HEK293 (cell line): ENCODE data around the gene TRIP10.

ENCODE experiments used
- CTCF ChIA-PET: fragments of 350-600 bp; formaldehyde crosslinking; extraction: SDS; loops from one replicate; lab custom pipeline; 2021; ENCODE audit warnings: antibody characterized with exemption; lab: Yijun Ruan, JAX
- POLR2A ChIA-PET: fragments of 300-600 bp; formaldehyde crosslinking; extraction: SDS; loops from one replicate; lab custom pipeline; 2020; ENCODE audit warnings: antibody characterized with exemption, inconsistent platforms; lab: Yijun Ruan, JAX
- H3K27ac ChIP-seq: fragments of 200-500 bp; sonication (Bioruptor generic); 2 replicates; pipeline ENCODE4 v1.5.1; 2014; ENCODE audit warnings: low read depth, low read length, control low read depth, inconsistent platforms; ENCODE audit errors: extremely low read depth
- H3K36me3 ChIP-seq, 2 experiments: fragments of 200-500 bp in 1 of 2; sonication (Bioruptor generic) in 1 of 2; 1 replicate in 1 of 2; 2 replicates in 1 of 2; pipeline ENCODE4 v1.5.1; 2014 to 2017; ENCODE audit warnings: inconsistent platforms in 2 of 2, low read length in 2 of 2; ENCODE audit not compliant: control insufficient read depth in 2 of 2, insufficient read depth in 1 of 2
- H3K4me1 ChIP-seq: fragments of 200-500 bp; sonication (Bioruptor generic); 2 replicates; pipeline ENCODE4 v1.5.1; 2014; ENCODE audit warnings: mild to moderate bottlenecking, low read length, inconsistent platforms; ENCODE audit not compliant: control insufficient read depth, insufficient read depth
- H3K4me3 ChIP-seq: 2 replicates; pipeline ENCODE4 v1.5.1; 2011; ENCODE audit warnings: low read depth, mild to moderate bottlenecking, control low read depth, low read length, moderate library complexity
- H3K9me3 ChIP-seq: fragments of 200-500 bp; sonication (Bioruptor generic); 2 replicates; pipeline ENCODE4 v1.5.1; 2014; ENCODE audit warnings: low read depth, low read length, inconsistent platforms; ENCODE audit not compliant: control insufficient read depth, insufficient read depth
- BCL11B ChIP-seq: fragments of 450-650 bp; formaldehyde crosslinking; IDR thresholded peaks from 2 replicates; pipeline ENCODE4 v1.5.1; 2016; ENCODE audit warnings: low read depth, missing biosample characterization, missing genetic modification characterization
- GLIS1 ChIP-seq: fragments of 450-650 bp; formaldehyde crosslinking; IDR thresholded peaks from 2 replicates; pipeline ENCODE4 v1.5.1; 2016; ENCODE audit warnings: missing biosample characterization, missing genetic modification characterization
- GLIS2 ChIP-seq: fragments of 450-650 bp; formaldehyde crosslinking; IDR thresholded peaks from 2 replicates; pipeline ENCODE4 v1.5.1; 2016; ENCODE audit warnings: missing biosample characterization, missing genetic modification characterization
- HOXD13 ChIP-seq: sonication (generic); formaldehyde crosslinking; IDR thresholded peaks from 2 replicates; pipeline ENCODE4 v1.8.0; 2022; ENCODE audit warnings: missing genetic modification reagents, borderline replicate concordance
- KLF8 ChIP-seq: fragments of 450-650 bp; formaldehyde crosslinking; IDR thresholded peaks from 2 replicates; pipeline ENCODE4 v1.5.1; 2016; ENCODE audit warnings: missing biosample characterization, missing genetic modification characterization
- ZNF16 ChIP-seq: fragments of 450-650 bp; formaldehyde crosslinking; IDR thresholded peaks from 2 replicates; pipeline ENCODE4 v1.5.1; 2016; ENCODE audit warnings: low read depth, missing biosample characterization, missing genetic modification characterization
- ZNF239 ChIP-seq: fragments of 450-650 bp; formaldehyde crosslinking; IDR thresholded peaks from 2 replicates; pipeline ENCODE4 v1.5.1; 2016; ENCODE audit warnings: missing biosample characterization, missing genetic modification characterization
- ZNF366 ChIP-seq: fragments of 450-650 bp; formaldehyde crosslinking; conservative IDR thresholded peaks from 2 replicates; pipeline ENCODE4 v1.5.1; 2016; ENCODE audit warnings: missing biosample characterization, missing genetic modification characterization
- ZNF561 ChIP-seq: fragments of 450-650 bp; IDR thresholded peaks from 2 replicates; pipeline ENCODE4 v1.5.1; 2018; ENCODE audit warnings: missing biosample characterization, missing genetic modification characterization, borderline replicate concordance
- TF ChIP-seq, protein P1 (sequence below): sonication (generic); formaldehyde crosslinking; IDR thresholded peaks from 2 replicates; pipeline ENCODE4 v1.8.1; 2022; ENCODE audit warnings: mild to moderate bottlenecking, moderate library complexity, missing genetic modification reagents
- TF ChIP-seq, protein P2 (sequence below): fragments of 450-650 bp; formaldehyde crosslinking; conservative IDR thresholded peaks from 2 replicates; pipeline ENCODE4 v1.5.1; 2016; ENCODE audit warnings: low read depth, missing biosample characterization, missing genetic modification characterization
- TF ChIP-seq, protein P3 (sequence below): fragments of 450-650 bp; formaldehyde crosslinking; IDR thresholded peaks from 2 replicates; pipeline ENCODE4 v1.5.1; 2016; ENCODE audit warnings: missing biosample characterization, missing genetic modification characterization
- TF ChIP-seq, protein P4 (sequence below): fragments of 450-650 bp; formaldehyde crosslinking; IDR thresholded peaks from 2 replicates; pipeline ENCODE4; 2016; ENCODE audit warnings: missing biosample characterization, missing genetic modification characterization
- TF ChIP-seq, protein P5 (sequence below): fragments of 450-650 bp; formaldehyde crosslinking; IDR thresholded peaks from 2 replicates; pipeline ENCODE4 v1.5.1; 2016; ENCODE audit warnings: missing biosample characterization, missing genetic modification characterization, borderline replicate concordance

Gene TRIP10

DNA sequence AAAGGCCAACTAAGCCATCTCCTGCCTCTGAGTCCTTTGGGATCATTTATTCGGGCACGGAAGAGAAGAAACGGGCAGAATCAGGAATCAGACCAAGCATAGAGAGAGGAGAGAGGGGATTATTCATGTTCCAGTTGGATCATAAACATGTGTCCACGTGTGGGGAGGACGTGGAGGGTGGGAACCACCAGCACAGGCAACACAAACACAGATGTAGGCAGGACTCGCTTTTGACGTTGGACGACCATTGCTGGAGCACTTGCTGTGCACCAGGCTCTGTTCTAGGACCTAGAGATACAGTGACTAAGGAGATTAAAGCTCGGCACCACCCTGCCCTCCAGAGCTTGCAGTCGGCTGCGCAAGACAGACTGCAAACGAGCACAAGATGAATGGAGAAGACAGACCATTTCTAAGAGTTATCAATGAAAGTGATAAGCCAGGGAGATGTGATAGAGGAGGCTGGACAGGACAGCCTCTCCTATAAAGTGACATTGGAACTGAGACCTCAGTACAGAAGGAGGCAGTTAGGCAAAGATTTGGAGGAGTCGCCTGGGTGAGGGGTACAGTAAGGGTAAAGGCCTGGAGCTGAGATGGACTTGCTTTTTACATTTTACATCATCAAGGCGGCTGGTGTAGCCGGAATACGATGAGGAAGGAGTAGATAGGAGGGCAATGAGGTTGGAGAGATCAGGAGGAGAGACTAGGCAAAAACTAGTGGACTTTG, 27.0 kb downstream of the TRIP10 start (continued):
- TF ChIP-seq, protein P1, sequence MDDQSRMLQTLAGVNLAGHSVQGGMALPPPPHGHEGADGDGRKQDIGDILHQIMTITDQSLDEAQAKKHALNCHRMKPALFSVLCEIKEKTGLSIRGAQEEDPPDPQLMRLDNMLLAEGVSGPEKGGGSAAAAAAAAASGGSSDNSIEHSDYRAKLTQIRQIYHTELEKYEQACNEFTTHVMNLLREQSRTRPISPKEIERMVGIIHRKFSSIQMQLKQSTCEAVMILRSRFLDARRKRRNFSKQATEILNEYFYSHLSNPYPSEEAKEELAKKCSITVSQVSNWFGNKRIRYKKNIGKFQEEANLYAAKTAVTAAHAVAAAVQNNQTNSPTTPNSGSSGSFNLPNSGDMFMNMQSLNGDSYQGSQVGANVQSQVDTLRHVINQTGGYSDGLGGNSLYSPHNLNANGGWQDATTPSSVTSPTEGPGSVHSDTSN (CRISPR knock-in tag): no peak

DNA sequence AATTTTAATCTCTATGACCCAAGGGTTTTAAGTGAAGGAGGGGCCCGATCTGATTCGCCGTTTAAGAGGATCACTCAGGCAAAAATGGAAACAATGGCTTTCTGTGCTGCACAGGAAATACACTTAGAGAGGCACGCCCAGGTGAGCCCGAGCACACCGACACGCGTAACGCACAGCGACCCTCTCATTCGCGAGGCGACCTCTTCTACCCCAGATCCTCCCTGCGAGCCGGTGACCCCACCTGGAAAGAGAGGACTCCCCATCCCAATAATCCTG, 27.5 kb downstream of the TRIP10 start:
- POLR2A ChIA-PET: interaction anchor here (1.0 to 2.3 kb wide), 3 partner anchors 12 to 29 kb away, joined by 3 to 11 read pairs (median 3); no protein-coding TSS in a partner anchor
- peak overlapping the region; percentile 62 for H3K4me3 ChIP-seq
- H3K4me1 ChIP-seq: no peaks in the 10 kb centered on the region; the same call in 1 of the 2 replicates
- no peaks in the 10 kb centered on the region for H3K9me3 ChIP-seq
- CTCF ChIA-PET: interaction anchor here (0.6 to 1.3 kb wide), 5 partner anchors 29 to 482 kb away, joined by 3 to 4 read pairs (median 3); no protein-coding TSS in a partner anchor
- TF ChIP-seq ZNF561 (tag by site-specific recombination) (0 out of 2 replicates have a peak, but pooled peaks have one; percentile 20), BCL11B (no peak), GLIS2 (tag by site-specific recombination) (no peak), GLIS1 (tag by site-specific recombination) (no peak)
- TF ChIP-seq, protein P2, sequence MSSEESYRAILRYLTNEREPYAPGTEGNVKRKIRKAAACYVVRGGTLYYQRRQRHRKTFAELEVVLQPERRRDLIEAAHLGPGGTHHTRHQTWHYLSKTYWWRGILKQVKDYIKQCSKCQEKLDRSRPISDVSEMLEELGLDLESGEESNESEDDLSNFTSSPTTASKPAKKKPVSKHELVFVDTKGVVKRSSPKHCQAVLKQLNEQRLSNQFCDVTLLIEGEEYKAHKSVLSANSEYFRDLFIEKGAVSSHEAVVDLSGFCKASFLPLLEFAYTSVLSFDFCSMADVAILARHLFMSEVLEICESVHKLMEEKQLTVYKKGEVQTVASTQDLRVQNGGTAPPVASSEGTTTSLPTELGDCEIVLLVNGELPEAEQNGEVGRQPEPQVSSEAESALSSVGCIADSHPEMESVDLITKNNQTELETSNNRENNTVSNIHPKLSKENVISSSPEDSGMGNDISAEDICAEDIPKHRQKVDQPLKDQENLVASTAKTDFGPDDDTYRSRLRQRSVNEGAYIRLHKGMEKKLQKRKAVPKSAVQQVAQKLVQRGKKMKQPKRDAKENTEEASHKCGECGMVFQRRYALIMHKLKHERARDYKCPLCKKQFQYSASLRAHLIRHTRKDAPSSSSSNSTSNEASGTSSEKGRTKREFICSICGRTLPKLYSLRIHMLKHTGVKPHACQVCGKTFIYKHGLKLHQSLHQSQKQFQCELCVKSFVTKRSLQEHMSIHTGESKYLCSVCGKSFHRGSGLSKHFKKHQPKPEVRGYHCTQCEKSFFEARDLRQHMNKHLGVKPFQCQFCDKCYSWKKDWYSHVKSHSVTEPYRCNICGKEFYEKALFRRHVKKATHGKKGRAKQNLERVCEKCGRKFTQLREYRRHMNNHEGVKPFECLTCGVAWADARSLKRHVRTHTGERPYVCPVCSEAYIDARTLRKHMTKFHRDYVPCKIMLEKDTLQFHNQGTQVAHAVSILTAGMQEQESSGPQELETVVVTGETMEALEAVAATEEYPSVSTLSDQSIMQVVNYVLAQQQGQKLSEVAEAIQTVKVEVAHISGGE (tag by site-specific recombination): peak; percentile 53; the same call in 1 of the 2 replicates
- TF ChIP-seq, protein P3, sequence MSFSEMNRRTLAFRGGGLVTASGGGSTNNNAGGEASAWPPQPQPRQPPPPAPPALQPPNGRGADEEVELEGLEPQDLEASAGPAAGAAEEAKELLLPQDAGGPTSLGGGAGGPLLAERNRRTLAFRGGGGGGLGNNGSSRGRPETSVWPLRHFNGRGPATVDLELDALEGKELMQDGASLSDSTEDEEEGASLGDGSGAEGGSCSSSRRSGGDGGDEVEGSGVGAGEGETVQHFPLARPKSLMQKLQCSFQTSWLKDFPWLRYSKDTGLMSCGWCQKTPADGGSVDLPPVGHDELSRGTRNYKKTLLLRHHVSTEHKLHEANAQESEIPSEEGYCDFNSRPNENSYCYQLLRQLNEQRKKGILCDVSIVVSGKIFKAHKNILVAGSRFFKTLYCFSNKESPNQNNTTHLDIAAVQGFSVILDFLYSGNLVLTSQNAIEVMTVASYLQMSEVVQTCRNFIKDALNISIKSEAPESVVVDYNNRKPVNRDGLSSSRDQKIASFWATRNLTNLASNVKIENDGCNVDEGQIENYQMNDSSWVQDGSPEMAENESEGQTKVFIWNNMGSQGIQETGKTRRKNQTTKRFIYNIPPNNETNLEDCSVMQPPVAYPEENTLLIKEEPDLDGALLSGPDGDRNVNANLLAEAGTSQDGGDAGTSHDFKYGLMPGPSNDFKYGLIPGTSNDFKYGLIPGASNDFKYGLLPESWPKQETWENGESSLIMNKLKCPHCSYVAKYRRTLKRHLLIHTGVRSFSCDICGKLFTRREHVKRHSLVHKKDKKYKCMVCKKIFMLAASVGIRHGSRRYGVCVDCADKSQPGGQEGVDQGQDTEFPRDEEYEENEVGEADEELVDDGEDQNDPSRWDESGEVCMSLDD (tag by site-specific recombination): 0 out of 2 replicates have a peak, but pooled peaks have one; percentile 43
- TF ChIP-seq, protein P4, sequence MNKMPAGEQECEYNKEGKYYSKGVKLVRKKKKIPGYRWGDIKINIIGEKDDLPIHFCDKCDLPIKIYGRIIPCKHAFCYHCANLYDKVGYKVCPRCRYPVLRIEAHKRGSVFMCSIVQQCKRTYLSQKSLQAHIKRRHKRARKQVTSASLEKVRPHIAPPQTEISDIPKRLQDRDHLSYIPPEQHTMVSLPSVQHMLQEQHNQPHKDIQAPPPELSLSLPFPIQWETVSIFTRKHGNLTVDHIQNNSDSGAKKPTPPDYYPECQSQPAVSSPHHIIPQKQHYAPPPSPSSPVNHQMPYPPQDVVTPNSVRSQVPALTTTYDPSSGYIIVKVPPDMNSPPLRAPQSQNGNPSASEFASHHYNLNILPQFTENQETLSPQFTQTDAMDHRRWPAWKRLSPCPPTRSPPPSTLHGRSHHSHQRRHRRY (tag by site-specific recombination): 0 out of 2 replicates have a peak, but pooled peaks have one; percentile 40
- no peaks in the 10 kb centered on the region for H3K36me3 ChIP-seq
- no peak overlapping the region for H3K27ac ChIP-seq

DNA sequence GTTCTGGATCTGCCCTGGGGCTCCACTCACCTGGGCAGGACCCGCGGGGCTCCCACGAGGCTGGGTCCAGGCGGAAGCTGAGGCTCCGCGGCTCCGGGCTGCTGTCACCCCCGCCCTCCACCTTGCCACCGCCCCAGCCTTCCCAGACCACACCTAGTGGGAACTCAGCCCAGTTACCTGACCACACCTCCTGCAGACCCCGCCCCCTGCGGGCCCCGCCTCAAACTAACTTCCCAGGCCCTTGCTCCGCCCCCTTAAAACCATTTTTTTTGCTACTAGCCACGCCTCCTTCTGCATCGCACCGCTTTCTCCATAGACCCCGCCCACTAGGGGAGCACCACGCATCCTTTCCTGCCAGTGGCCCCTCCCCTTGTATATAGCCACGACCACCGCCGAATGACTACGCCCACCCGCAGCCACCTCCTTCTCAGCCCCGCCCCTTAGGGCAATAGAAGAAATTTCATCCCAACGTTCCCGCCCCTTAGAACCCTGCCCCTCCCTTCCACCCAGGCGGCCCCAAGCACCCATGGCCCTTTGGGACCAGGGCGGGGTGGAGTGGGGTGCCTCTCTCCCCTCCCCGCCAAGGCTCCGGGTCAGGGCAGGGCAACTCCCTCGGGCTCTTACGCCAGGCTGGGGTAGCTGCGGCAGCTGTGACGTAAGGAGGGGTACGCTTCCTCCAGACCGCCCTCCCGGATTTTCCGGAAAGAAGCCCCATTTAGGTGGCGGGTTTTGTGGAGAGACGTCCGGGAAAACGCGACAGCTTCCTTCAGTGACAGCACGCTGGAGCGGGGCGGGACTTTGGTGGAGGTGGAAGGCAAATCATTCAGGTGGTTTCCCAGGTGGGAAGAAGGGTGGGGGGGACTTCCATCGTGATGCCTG, 28.1 kb downstream of the TRIP10 start, which contains the start of gene SH2D3A:
TSS of gene SH2D3A (minus strand) at position 79 of the 879 bp plus-strand sequence. CDS start 3,687 bp downstream, outside the sequence.
- Histone ChIP-seq H3K4me3 (peak within 1 kb of the TSS; percentile 62), H3K27ac (no peak within 1 kb of the TSS), H3K4me1 (no peaks in the 10 kb centered on the region; the same call in 1 of the 2 replicates), H3K9me3 (no peaks in the 10 kb centered on the region), H3K36me3 (no peaks in the 10 kb centered on the region)
- POLR2A ChIA-PET: interaction anchor here (1.0 to 2.3 kb wide), 5 partner anchors 12 to 237 kb away, joined by 3 to 11 read pairs (median 3); partner anchors contain the start of gene TNFSF9
- CTCF ChIA-PET: interaction anchor here (0.6 to 1.8 kb wide), 7 partner anchors 29 to 285 kb away, joined by 3 to 19 read pairs (median 3); partner anchors contain the start of gene GPR108
- TF ChIP-seq ZNF366 (tag by site-specific recombination): no peak
- no peak for TF ChIP-seq HOXD13 (CRISPR knock-in tag)
- TF ChIP-seq, protein P5, sequence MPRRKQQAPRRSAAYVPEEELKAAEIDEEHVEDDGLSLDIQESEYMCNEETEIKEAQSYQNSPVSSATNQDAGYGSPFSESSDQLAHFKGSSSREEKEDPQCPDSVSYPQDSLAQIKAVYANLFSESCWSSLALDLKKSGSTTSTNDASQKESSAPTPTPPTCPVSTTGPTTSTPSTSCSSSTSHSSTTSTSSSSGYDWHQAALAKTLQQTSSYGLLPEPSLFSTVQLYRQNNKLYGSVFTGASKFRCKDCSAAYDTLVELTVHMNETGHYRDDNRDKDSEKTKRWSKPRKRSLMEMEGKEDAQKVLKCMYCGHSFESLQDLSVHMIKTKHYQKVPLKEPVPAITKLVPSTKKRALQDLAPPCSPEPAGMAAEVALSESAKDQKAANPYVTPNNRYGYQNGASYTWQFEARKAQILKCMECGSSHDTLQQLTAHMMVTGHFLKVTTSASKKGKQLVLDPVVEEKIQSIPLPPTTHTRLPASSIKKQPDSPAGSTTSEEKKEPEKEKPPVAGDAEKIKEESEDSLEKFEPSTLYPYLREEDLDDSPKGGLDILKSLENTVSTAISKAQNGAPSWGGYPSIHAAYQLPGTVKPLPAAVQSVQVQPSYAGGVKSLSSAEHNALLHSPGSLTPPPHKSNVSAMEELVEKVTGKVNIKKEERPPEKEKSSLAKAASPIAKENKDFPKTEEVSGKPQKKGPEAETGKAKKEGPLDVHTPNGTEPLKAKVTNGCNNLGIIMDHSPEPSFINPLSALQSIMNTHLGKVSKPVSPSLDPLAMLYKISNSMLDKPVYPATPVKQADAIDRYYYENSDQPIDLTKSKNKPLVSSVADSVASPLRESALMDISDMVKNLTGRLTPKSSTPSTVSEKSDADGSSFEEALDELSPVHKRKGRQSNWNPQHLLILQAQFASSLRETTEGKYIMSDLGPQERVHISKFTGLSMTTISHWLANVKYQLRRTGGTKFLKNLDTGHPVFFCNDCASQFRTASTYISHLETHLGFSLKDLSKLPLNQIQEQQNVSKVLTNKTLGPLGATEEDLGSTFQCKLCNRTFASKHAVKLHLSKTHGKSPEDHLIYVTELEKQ (tag by site-specific recombination): no peak
- no peak for TF ChIP-seq ZNF239 (tag by site-specific recombination)
- peak; percentile 76; the same call in 1 of the 2 replicates for TF ChIP-seq KLF8 (tag by site-specific recombination)
- no peak for TF ChIP-seq ZNF16 (tag by site-specific recombination)
